Lower leg skin (tissue), 3 donors: ENCODE measurements around the gene MICAL2.

Experiments
- CTCF ChIP-seq, 3 donors: fragments of 450-650 bp; IDR thresholded peaks; one replicate each; pipeline ENCODE4 v1.5.1; 2016; ENCODE audit warnings: antibody characterized with exemption in 3 of 3, mild to moderate bottlenecking in 3 of 3, moderate library complexity in 2 of 3
- POLR2A ChIP-seq, 2 donors: fragments of 450-650 bp; IDR thresholded peaks; one replicate each; pipeline ENCODE4 v1.6.1; 2016 to 2017; ENCODE audit warnings: antibody characterized with exemption in 2 of 2, mild to moderate bottlenecking in 1 of 2, moderate library complexity in 1 of 2

- TF ChIP-seq CTCF (IDR thresholded peaks at IDR 0.05) (no peak), POLR2A (IDR thresholded peaks at IDR 0.05) (no peak)
Measured at GRCh38 chr11:12251666-12252560, 141.5 kb downstream of the MICAL2 start.
